Measurements from ENCODE around the gene JAK1. TPM values are rescaled to one million over a fixed set of nuclear protein-coding genes. Genes with fewer than 3 reads are reported as not detected.

JAK1 gene
- total and polyA plus RNA-seq, 8 donors: 15.5 to 89.8 (median 50.7) TPM

- Histone ChIP-seq H3K4me1 (peaks cover 0 to 4% (median 0%) of the 10 kb centered on the region in 3 donors), H3K36me3 (peaks cover 4 to 30% (median 5%) of the 10 kb centered on the region in 3 donors), H3K4me3 (no peak overlapping the region), H3K9me3 (no peaks in the 10 kb centered on the region), H3K27me3 (no peaks in the 10 kb centered on the region), H3K27ac (no peak overlapping the region)
- no peak for ATAC-seq
- FAIRE-seq: no peak
- intact Hi-C loops (cut with DNase I): no loop called here
- DNase-seq: no peak
- TF ChIP-seq, protein P1, sequence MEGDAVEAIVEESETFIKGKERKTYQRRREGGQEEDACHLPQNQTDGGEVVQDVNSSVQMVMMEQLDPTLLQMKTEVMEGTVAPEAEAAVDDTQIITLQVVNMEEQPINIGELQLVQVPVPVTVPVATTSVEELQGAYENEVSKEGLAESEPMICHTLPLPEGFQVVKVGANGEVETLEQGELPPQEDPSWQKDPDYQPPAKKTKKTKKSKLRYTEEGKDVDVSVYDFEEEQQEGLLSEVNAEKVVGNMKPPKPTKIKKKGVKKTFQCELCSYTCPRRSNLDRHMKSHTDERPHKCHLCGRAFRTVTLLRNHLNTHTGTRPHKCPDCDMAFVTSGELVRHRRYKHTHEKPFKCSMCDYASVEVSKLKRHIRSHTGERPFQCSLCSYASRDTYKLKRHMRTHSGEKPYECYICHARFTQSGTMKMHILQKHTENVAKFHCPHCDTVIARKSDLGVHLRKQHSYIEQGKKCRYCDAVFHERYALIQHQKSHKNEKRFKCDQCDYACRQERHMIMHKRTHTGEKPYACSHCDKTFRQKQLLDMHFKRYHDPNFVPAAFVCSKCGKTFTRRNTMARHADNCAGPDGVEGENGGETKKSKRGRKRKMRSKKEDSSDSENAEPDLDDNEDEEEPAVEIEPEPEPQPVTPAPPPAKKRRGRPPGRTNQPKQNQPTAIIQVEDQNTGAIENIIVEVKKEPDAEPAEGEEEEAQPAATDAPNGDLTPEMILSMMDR (IDR thresholded peaks at IDR 0.05): no peak
- 93 to 94% methylated on average over 1 of the region's 1 CpG for WGBS, 2 donors
Observed at GRCh38 chr1:64867266-64867665, 99.1 kb downstream of the JAK1 start.

DNA sequence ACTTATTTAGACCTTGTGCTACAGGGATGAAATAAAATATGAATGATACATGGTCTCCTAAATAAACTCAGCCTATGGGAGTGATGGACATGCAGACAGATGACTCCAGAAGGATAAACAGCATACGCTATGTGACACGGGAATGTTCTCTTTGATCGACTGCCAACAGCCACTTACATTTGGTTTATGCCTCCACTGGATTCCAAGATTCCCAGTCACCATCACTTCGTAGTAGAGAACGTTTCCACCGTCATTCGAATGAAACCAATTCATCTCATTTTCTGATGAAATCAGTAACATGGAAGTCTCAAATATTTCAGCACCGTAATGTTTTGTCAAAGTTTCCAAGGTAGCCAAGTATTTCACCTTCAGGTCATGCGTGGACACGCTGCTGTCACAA, 99.7 kb downstream of the JAK1 start:
- peaks cover under 1 to 30% (median 5%) of the 10 kb centered on the region in 3 donors for H3K36me3 ChIP-seq
- H3K27me3 ChIP-seq: no peaks in the 10 kb centered on the region
- H3K4me1 ChIP-seq: peaks cover 0 to 4% (median 0%) of the 10 kb centered on the region in 3 donors
- H3K9me3 ChIP-seq: no peaks in the 10 kb centered on the region
- no peak overlapping the region for H3K27ac ChIP-seq
- intact Hi-C loops (cut with DNase I): no loop called here
- no peak overlapping the region for H3K4me3 ChIP-seq
- no peak for DNase-seq
- WGBS, 2 donors: 91% methylated on average over 10 of the region's 10 CpGs
- TF ChIP-seq, protein P1 (IDR thresholded peaks at IDR 0.05): no peak
- FAIRE-seq: no peak
- ATAC-seq: no peak

- whole genome bisulfite sequencing, 2 donors: 87 to 92% methylated on average over 6 of the region's 6 CpGs
- peaks cover 0 to 4% (median 0%) of the 10 kb centered on the region in 3 donors for H3K4me1 ChIP-seq
- ATAC-seq (no peak), DNase-seq (no peak), FAIRE-seq (no peak)
- no peaks in the 10 kb centered on the region for H3K9me3 ChIP-seq
- peaks cover 0 to 30% (median 5%) of the 10 kb centered on the region in 3 donors for H3K36me3 ChIP-seq
- intact Hi-C loops (cut with DNase I): no loop called here
- no peak overlapping the region for H3K4me3 ChIP-seq
- H3K27ac ChIP-seq: peak overlapping the region in 1 of 4 donors; percentile 36
- TF ChIP-seq, protein P1 (IDR thresholded peaks at IDR 0.05): no peak
- H3K27me3 ChIP-seq: no peaks in the 10 kb centered on the region
Observed at GRCh38 chr1:64865105-64865757, 101.1 kb downstream of the JAK1 start.

DNA sequence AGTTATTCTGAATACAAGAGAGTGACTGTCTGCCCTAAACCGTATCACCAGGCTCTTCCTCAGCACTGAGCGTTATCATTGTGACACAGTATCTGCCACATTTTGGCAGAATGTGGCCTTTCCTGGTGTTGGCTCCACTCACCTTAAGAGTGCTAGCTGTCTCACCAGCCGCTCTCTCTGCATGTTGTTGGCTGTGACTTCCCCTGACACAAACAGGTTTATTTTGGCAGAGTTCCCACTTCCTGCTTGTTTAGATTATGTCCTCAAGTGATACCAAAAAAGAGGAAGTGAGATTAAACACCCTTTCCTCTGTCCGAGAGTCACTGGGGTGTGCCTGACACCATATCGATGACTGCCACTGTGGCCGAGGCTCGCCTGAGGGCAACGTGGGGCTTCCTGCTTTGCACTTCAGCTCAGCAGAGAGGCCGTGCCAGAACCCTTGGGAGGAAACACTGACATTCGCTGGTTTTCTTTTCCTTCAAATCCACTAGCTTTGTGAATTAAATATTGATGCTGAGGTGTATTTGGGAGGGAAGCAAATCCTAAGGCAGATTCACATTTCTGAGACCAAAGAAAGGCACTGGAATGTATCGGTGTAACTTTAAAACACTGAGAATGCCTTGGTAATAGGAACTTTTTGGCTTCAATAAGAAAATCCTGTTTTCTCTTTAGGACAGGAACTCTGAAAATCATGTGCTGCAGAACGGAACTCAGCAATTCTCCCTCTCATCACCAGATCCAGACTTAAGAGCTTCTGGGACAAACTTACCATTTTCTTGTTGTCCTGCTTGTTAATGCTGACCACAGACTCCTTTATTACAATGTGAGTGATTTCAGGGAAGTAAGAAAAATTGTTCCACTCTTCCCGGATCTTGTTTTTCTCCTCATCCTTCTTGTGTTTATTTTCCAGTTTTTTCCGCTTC, 102.1 kb downstream of the JAK1 start:
- DNase-seq (peak in 2 of 6 donors; percentile 41 to 59), FAIRE-seq (no peak), ATAC-seq (peak in 3 of 4 donors; percentile 77 to 82 (median 78))
- TF ChIP-seq, protein P1 (IDR thresholded peaks at IDR 0.05): no peak
- intact Hi-C loops (cut with DNase I): no loop called here
- Histone ChIP-seq H3K27me3 (no peaks in the 10 kb centered on the region), H3K4me3 (no peak overlapping the region), H3K27ac (peak overlapping the region in 2 of 4 donors; percentile 36 to 51), H3K36me3 (peaks cover 0 to 39% (median 5%) of the 10 kb centered on the region in 3 donors), H3K4me1 (peaks cover 0 to 4% (median 0%) of the 10 kb centered on the region in 3 donors), H3K9me3 (no peaks in the 10 kb centered on the region)
- WGBS, 2 donors: 79 to 82% methylated on average over 14 of the region's 14 CpGs

Data from pancreas (tissue), 10 donors.